Measurements from ENCODE around the gene OCIAD2. TPM values are rescaled to one million over a fixed set of nuclear protein-coding genes. Genes with fewer than 3 reads are reported as not detected.

The OCIAD2 gene
- total RNA-seq, 1 experiment from 2014 or later = 82.7 TPM

DNA sequence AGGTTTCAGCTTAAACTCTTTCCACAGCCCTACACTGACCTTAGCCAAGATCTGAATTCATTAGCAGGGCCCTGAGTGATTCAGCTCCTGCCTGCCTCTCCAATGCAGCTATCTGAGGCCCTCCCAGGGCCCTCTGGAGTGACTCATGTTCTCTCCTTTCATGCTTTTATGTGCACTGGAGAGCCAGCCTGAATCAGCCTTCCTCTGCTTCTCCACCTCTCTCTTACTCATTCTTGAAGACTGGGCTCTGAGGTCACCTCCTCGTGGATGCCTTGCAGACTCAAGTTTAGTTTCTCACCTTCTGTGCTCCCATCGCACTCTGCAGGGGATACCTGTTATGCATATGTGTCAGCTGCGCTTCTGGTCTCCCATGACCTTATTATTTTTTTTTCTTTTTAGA is 3.1 kb upstream of the OCIAD2 start (continued):
- TF ChIP-seq, protein P1, sequence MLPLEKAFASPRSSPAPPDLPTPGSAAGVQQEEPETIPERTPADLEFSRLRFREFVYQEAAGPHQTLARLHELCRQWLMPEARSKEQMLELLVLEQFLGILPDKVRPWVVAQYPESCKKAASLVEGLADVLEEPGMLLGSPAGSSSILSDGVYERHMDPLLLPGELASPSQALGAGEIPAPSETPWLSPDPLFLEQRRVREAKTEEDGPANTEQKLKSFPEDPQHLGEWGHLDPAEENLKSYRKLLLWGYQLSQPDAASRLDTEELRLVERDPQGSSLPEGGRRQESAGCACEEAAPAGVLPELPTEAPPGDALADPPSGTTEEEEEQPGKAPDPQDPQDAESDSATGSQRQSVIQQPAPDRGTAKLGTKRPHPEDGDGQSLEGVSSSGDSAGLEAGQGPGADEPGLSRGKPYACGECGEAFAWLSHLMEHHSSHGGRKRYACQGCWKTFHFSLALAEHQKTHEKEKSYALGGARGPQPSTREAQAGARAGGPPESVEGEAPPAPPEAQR (CRISPR knock-in tag; IDR thresholded peaks at IDR 0.05) = no peak
- TF ChIP-seq, protein P2, sequence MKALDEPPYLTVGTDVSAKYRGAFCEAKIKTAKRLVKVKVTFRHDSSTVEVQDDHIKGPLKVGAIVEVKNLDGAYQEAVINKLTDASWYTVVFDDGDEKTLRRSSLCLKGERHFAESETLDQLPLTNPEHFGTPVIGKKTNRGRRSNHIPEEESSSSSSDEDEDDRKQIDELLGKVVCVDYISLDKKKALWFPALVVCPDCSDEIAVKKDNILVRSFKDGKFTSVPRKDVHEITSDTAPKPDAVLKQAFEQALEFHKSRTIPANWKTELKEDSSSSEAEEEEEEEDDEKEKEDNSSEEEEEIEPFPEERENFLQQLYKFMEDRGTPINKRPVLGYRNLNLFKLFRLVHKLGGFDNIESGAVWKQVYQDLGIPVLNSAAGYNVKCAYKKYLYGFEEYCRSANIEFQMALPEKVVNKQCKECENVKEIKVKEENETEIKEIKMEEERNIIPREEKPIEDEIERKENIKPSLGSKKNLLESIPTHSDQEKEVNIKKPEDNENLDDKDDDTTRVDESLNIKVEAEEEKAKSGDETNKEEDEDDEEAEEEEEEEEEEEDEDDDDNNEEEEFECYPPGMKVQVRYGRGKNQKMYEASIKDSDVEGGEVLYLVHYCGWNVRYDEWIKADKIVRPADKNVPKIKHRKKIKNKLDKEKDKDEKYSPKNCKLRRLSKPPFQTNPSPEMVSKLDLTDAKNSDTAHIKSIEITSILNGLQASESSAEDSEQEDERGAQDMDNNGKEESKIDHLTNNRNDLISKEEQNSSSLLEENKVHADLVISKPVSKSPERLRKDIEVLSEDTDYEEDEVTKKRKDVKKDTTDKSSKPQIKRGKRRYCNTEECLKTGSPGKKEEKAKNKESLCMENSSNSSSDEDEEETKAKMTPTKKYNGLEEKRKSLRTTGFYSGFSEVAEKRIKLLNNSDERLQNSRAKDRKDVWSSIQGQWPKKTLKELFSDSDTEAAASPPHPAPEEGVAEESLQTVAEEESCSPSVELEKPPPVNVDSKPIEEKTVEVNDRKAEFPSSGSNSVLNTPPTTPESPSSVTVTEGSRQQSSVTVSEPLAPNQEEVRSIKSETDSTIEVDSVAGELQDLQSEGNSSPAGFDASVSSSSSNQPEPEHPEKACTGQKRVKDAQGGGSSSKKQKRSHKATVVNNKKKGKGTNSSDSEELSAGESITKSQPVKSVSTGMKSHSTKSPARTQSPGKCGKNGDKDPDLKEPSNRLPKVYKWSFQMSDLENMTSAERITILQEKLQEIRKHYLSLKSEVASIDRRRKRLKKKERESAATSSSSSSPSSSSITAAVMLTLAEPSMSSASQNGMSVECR (CRISPR knock-in tag; IDR thresholded peaks at IDR 0.05; ENCODE audit: borderline replicate concordance) = no peak
- TF ChIP-seq FOXK1 (CRISPR knock-in tag; IDR thresholded peaks at IDR 0.05) (no peak), SP1 (CRISPR knock-in tag; conservative IDR thresholded peaks at IDR 0.05) (no peak)

DNA sequence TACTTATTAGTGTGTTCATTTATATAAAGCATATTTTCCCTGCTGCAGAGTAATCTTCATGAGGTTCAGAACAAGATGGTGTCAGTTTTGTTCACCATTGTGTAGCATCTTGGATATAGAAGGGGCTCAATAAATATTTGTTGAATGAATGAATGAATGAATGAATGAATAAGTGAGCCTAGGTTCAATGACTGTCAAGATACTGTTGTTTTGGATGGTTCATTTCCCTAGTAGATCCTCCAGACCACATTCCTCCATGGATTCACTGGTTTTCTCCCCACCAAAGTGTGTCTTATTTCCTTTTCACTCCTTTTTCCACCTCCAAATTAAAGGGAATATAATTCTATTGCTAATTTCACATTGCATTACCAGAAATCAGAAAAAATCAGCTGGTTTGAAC is 2.1 kb upstream of the OCIAD2 start:
- peaks cover 2% of the 10 kb centered on the region; the same call in 1 of the 2 replicates for H3K27me3 Mint-ChIP-seq (ENCODE audit: low read depth)
- peaks cover 7% of the 10 kb centered on the region for H3K36me3 Mint-ChIP-seq
- no peaks in the 10 kb centered on the region for H3K9me3 Mint-ChIP-seq
- H3K4me1 Mint-ChIP-seq = peaks cover 25% of the 10 kb centered on the region
- TF ChIP-seq, protein P1 (CRISPR knock-in tag; IDR thresholded peaks at IDR 0.05) = no peak
- TF ChIP-seq FOXP1 (CRISPR knock-in tag; IDR thresholded peaks at IDR 0.05; ENCODE audit: borderline replicate concordance) (no peak), CREM (CRISPR knock-in tag; IDR thresholded peaks at IDR 0.05) (no peak), TCF7 (CRISPR knock-in tag; IDR thresholded peaks at IDR 0.05; ENCODE audit: low read depth) (no peak), ZNF138 (CRISPR knock-in tag; conservative IDR thresholded peaks at IDR 0.05) (no peak)
- DNase-seq (ENCODE audit: low spot score) (no peak), ATAC-seq (no peak)
- ChIA-PET CTCF (no interaction called here), POLR2A (no interaction called here)
- no peak overlapping the region for H3K4me3 Mint-ChIP-seq
- no peak overlapping the region for H3K27ac Mint-ChIP-seq

DNA sequence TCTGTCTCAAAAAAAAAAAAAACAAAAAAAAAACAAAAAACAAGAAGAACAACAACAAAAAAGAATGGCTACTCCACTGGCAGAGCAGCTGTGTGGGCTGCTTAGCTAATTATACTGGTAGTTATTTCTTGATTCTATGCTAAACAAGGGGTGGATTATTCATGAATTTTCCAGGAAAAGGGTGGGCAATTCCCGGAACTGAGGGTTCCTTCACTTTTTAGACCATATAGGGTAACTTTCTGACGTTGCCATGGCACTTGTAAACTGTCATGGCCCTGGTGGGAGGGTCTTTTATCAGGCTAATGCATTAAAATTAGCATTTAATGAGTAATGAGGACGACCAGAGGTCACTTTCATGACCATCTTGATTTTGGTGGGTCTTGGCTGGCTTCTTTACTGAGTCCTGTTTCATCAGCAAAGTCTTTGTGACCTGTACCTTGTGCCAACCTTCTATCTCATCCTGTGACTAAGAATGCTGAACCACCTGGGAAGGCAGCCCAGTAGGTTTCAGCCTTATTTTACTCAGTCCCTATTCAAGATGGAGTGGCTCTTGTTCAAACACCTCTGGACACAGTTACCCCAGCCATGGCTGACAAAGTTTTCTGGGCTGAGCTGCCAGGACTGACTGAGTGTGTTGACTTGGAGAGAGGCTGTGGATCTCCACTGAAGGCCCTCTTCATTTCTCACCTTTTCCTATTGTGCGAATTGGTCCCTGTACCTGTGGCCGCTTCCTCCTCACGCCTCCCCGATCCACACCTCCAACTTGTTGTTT is 1.3 kb upstream of the OCIAD2 start:
- DNase-seq (ENCODE audit: low spot score) = no peak
- POLR2A ChIA-PET = interaction anchor here (0.7 kb wide), 1 partner anchor 9 kb away, joined by 3 read pairs; no protein-coding TSS in a partner anchor
- Mint-ChIP-seq H3K4me1 (peaks cover 25% of the 10 kb centered on the region), H3K27ac (no peak overlapping the region), H3K27me3 (ENCODE audit: low read depth) (peaks cover 2% of the 10 kb centered on the region; the same call in 1 of the 2 replicates), H3K4me3 (no peak overlapping the region), H3K9me3 (no peaks in the 10 kb centered on the region), H3K36me3 (peaks cover 13% of the 10 kb centered on the region)
- CTCF ChIA-PET = interaction anchor here (1.7 kb wide), 1 partner anchor 23 kb away, joined by 4 read pairs; no protein-coding TSS in a partner anchor
- no peak for ATAC-seq
- TF ChIP-seq, protein P3, sequence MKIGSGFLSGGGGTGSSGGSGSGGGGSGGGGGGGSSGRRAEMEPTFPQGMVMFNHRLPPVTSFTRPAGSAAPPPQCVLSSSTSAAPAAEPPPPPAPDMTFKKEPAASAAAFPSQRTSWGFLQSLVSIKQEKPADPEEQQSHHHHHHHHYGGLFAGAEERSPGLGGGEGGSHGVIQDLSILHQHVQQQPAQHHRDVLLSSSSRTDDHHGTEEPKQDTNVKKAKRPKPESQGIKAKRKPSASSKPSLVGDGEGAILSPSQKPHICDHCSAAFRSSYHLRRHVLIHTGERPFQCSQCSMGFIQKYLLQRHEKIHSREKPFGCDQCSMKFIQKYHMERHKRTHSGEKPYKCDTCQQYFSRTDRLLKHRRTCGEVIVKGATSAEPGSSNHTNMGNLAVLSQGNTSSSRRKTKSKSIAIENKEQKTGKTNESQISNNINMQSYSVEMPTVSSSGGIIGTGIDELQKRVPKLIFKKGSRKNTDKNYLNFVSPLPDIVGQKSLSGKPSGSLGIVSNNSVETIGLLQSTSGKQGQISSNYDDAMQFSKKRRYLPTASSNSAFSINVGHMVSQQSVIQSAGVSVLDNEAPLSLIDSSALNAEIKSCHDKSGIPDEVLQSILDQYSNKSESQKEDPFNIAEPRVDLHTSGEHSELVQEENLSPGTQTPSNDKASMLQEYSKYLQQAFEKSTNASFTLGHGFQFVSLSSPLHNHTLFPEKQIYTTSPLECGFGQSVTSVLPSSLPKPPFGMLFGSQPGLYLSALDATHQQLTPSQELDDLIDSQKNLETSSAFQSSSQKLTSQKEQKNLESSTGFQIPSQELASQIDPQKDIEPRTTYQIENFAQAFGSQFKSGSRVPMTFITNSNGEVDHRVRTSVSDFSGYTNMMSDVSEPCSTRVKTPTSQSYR (CRISPR knock-in tag; IDR thresholded peaks at IDR 0.05) = no peak
- TF ChIP-seq TCF7 (CRISPR knock-in tag; IDR thresholded peaks at IDR 0.05; ENCODE audit: low read depth) (no peak), CBFB (CRISPR knock-in tag; IDR thresholded peaks at IDR 0.05; ENCODE audit: low read depth) (no peak), FOXP1 (CRISPR knock-in tag; IDR thresholded peaks at IDR 0.05; ENCODE audit: borderline replicate concordance) (no peak), NR1H2 (CRISPR knock-in tag; IDR thresholded peaks at IDR 0.05) (no peak), RELA (CRISPR knock-in tag; IDR thresholded peaks at IDR 0.05; ENCODE audit: borderline replicate concordance) (no peak)
- TF ChIP-seq, protein P4, sequence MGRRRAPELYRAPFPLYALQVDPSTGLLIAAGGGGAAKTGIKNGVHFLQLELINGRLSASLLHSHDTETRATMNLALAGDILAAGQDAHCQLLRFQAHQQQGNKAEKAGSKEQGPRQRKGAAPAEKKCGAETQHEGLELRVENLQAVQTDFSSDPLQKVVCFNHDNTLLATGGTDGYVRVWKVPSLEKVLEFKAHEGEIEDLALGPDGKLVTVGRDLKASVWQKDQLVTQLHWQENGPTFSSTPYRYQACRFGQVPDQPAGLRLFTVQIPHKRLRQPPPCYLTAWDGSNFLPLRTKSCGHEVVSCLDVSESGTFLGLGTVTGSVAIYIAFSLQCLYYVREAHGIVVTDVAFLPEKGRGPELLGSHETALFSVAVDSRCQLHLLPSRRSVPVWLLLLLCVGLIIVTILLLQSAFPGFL (CRISPR knock-in tag; IDR thresholded peaks at IDR 0.05; ENCODE audit: borderline replicate concordance) = no peak
- TF ChIP-seq, protein P5, sequence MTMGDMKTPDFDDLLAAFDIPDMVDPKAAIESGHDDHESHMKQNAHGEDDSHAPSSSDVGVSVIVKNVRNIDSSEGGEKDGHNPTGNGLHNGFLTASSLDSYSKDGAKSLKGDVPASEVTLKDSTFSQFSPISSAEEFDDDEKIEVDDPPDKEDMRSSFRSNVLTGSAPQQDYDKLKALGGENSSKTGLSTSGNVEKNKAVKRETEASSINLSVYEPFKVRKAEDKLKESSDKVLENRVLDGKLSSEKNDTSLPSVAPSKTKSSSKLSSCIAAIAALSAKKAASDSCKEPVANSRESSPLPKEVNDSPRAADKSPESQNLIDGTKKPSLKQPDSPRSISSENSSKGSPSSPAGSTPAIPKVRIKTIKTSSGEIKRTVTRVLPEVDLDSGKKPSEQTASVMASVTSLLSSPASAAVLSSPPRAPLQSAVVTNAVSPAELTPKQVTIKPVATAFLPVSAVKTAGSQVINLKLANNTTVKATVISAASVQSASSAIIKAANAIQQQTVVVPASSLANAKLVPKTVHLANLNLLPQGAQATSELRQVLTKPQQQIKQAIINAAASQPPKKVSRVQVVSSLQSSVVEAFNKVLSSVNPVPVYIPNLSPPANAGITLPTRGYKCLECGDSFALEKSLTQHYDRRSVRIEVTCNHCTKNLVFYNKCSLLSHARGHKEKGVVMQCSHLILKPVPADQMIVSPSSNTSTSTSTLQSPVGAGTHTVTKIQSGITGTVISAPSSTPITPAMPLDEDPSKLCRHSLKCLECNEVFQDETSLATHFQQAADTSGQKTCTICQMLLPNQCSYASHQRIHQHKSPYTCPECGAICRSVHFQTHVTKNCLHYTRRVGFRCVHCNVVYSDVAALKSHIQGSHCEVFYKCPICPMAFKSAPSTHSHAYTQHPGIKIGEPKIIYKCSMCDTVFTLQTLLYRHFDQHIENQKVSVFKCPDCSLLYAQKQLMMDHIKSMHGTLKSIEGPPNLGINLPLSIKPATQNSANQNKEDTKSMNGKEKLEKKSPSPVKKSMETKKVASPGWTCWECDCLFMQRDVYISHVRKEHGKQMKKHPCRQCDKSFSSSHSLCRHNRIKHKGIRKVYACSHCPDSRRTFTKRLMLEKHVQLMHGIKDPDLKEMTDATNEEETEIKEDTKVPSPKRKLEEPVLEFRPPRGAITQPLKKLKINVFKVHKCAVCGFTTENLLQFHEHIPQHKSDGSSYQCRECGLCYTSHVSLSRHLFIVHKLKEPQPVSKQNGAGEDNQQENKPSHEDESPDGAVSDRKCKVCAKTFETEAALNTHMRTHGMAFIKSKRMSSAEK (CRISPR knock-in tag; IDR thresholded peaks at IDR 0.05; ENCODE audit: borderline replicate concordance) = no peak
